NCI-H1417 treated with DMSO at 0.1 percent for 48 hours (cell line): ENCODE results near the gene KAT7.

Source experiments
- DNase-seq: peaks from one replicate; lab custom pipeline; 2025; lab: John Stamatoyannopoulos, UW

Gene KAT7

GRCh38 chr17:49872754-49873377, 84.4 kb downstream of the KAT7 start:
- no peak for DNase-seq

- DNase-seq, result no peak
Observed at GRCh38 chr17:49873466-49873865, 85.0 kb downstream of the KAT7 start.

GRCh38 chr17:49873926-49874325, 85.4 kb downstream of the KAT7 start:
- DNase-seq, result no peak

- no peak for DNase-seq
Observed at GRCh38 chr17:49874911-49875310, 86.4 kb downstream of the KAT7 start.

GRCh38 chr17:49875685-49876084, 87.2 kb downstream of the KAT7 start:
- no peak for DNase-seq

GRCh38 chr17:49878931-49879904, 90.7 kb downstream of the KAT7 start:
- DNase-seq, result no peak

GRCh38 chr17:49880291-49881053, 92.0 kb downstream of the KAT7 start:
- no peak for DNase-seq

- DNase-seq, result no peak
Observed at GRCh38 chr17:49881054-49881402, 92.5 kb downstream of the KAT7 start.

- no peak for DNase-seq
Observed at GRCh38 chr17:49882434-49882833, 94.0 kb downstream of the KAT7 start.
